Kidney (tissue), 14 donors: ENCODE data around the gene RPLP2. TPM values are rescaled to one million over a fixed set of nuclear protein-coding genes. Genes with fewer than 3 reads are reported as not detected.

ENCODE experiments used
- DNase-seq, 5 donors: peaks; one replicate each; pipeline ENCODE4 v3.0.0-alpha.2; 2013 to 2020
- FAIRE-seq: peaks from 2 replicates; lab custom pipeline; 2012; peaks lifted over from hg19 to GRCh38; lab: Jason Lieb, UNC
- H3K27ac ChIP-seq, 2 donors: one replicate each; pipeline ENCODE4 v1.7.0; 2013; ENCODE audit warnings: low read depth in 2 of 2, low read length in 2 of 2, inconsistent platforms in 1 of 2
- H3K27me3 ChIP-seq: one replicate; pipeline ENCODE4 v1.7.1; 2013; ENCODE audit warnings: low read length, inconsistent platforms; ENCODE audit not compliant: control insufficient read depth, insufficient read depth
- H3K36me3 ChIP-seq, 3 donors: one replicate each; pipeline versions ENCODE4 v1.7.0 to v1.7.1; 2013; ENCODE audit warnings: low read length in 3 of 3, control low read depth in 1 of 3, inconsistent platforms in 1 of 3; ENCODE audit not compliant: insufficient read depth in 3 of 3, control insufficient read depth in 2 of 3
- H3K4me1 ChIP-seq, 3 donors: one replicate each; pipeline versions ENCODE4 v1.7.0 to v1.7.1; 2013; ENCODE audit warnings: low read length in 3 of 3, inconsistent platforms in 1 of 3, low read depth in 1 of 3; ENCODE audit not compliant: control insufficient read depth in 2 of 3, insufficient read depth in 2 of 3
- H3K4me3 ChIP-seq, 3 donors: one replicate each; pipeline versions ENCODE4 v1.7.0 to v1.8.1; 2013; ENCODE audit warnings: low read length in 3 of 3, control low read depth in 1 of 3, inconsistent platforms in 1 of 3
- H3K9ac ChIP-seq, 3 donors: one replicate each; pipeline versions ENCODE4 v1.7.0 to v1.7.1; 2013; ENCODE audit warnings: low read length in 3 of 3, control low read depth in 1 of 3, inconsistent platforms in 1 of 3
- H3K9me3 ChIP-seq, 3 donors: one replicate each; pipeline versions ENCODE4 v1.7.0 to v1.7.1; 2013; ENCODE audit warnings: low read length in 3 of 3, control low read depth in 1 of 3, inconsistent platforms in 1 of 3; ENCODE audit not compliant: control insufficient read depth in 2 of 3, insufficient read depth in 1 of 3
- intact Hi-C: fragments of 100-400 bp; cut with DNase I; formaldehyde crosslinking; loops from one replicate; pipeline ENCODE4 v1.11.1; 2022
- polyA plus RNA-seq: library from polyadenylated mRNA; stranded (reverse); fragments of 350-450 nt; fragmentation: Illumina TruSeq; extraction: RNeasy Lipid Tissue Mini Kit (QIAGEN cat#74804); gene quantifications from one replicate; pipeline ENCODE4 v1.2.3, GENCODE V29; 2014; ENCODE audit warnings: low read depth, low replicate concordance; ENCODE audit not compliant: insufficient read depth
- total RNA-seq: library from RNA; stranded (reverse); fragmentation: NEBNext Ultra II Directional; extraction: Animal tissue kit (Norgen Biotek cat#: 25700); gene quantifications from one replicate; pipeline ENCODE4 v1.2.1, GENCODE V29; 2021
- TF ChIP-seq, protein P1 (sequence below): IDR thresholded peaks from 3 replicates; pipeline ENCODE4 v1.5.1; 2012; ENCODE audit warnings: mild to moderate bottlenecking, moderate library complexity, borderline replicate concordance; ENCODE audit not compliant: insufficient read depth; ENCODE audit errors: extremely low read depth
- donor health status: control.
- donor health status: control.
- donor health status: control.
- donor health status: control.
- donor health status: control.
- donor health status: DM: yes; HTN: yes; CAD: no.
- donor health status: Normal renal cell carcinoma (clear cell type).

The RPLP2 gene
- total and polyA plus RNA-seq, 2 donors from 2014 or later = 1,544 to 1,997 TPM

- intact Hi-C loops = no loop called here
- Histone ChIP-seq H3K27me3 (no peaks in the 10 kb centered on the region), H3K27ac (no peak overlapping the region), H3K4me1 (peaks cover 0 to 48% (median 24%) of the 10 kb centered on the region in 3 donors), H3K9ac (no peak overlapping the region), H3K36me3 (peaks cover 0 to 4% (median 0%) of the 10 kb centered on the region in 3 donors), H3K4me3 (no peak overlapping the region), H3K9me3 (no peaks in the 10 kb centered on the region)
- no peak for FAIRE-seq
- no peak for DNase-seq
- TF ChIP-seq, protein P1, sequence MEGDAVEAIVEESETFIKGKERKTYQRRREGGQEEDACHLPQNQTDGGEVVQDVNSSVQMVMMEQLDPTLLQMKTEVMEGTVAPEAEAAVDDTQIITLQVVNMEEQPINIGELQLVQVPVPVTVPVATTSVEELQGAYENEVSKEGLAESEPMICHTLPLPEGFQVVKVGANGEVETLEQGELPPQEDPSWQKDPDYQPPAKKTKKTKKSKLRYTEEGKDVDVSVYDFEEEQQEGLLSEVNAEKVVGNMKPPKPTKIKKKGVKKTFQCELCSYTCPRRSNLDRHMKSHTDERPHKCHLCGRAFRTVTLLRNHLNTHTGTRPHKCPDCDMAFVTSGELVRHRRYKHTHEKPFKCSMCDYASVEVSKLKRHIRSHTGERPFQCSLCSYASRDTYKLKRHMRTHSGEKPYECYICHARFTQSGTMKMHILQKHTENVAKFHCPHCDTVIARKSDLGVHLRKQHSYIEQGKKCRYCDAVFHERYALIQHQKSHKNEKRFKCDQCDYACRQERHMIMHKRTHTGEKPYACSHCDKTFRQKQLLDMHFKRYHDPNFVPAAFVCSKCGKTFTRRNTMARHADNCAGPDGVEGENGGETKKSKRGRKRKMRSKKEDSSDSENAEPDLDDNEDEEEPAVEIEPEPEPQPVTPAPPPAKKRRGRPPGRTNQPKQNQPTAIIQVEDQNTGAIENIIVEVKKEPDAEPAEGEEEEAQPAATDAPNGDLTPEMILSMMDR = no peak
These were observed 16.5 kb downstream of the RPLP2 start for GRCh38 chr11:826227-826621.

DNA sequence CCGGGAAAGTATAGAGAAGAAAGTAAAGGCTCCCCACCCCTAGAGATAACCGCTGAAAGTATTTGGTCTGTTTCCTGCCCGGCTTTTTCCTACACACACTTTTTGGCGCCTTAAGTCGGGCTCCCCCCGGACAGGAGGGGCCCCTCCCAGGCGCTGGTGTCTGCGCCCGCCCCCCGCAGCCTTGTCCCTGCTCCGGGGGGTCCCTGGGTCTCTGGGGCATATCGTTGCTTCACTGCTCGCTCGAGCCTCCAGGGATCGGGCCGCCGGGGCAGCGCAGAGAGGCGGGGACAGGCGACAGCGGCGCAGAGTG is 17.0 kb downstream of the RPLP2 start:
- H3K36me3 ChIP-seq = peaks cover 0 to 2% (median 0%) of the 10 kb centered on the region in 3 donors
- H3K27ac ChIP-seq = peak overlapping the region in 1 of 2 donors; percentile 32
- H3K27me3 ChIP-seq = no peaks in the 10 kb centered on the region
- DNase-seq (peak in 2 of 5 donors; percentile 31 to 72), FAIRE-seq (no peak)
- peaks cover 0 to 42% (median 19%) of the 10 kb centered on the region in 3 donors for H3K4me1 ChIP-seq
- peak overlapping the region in 1 of 3 donors; percentile 34 for H3K9ac ChIP-seq
- no peaks in the 10 kb centered on the region for H3K9me3 ChIP-seq
- H3K4me3 ChIP-seq = no peak overlapping the region
- TF ChIP-seq, protein P1 = no peak
- intact Hi-C loops = no loop called here

DNA sequence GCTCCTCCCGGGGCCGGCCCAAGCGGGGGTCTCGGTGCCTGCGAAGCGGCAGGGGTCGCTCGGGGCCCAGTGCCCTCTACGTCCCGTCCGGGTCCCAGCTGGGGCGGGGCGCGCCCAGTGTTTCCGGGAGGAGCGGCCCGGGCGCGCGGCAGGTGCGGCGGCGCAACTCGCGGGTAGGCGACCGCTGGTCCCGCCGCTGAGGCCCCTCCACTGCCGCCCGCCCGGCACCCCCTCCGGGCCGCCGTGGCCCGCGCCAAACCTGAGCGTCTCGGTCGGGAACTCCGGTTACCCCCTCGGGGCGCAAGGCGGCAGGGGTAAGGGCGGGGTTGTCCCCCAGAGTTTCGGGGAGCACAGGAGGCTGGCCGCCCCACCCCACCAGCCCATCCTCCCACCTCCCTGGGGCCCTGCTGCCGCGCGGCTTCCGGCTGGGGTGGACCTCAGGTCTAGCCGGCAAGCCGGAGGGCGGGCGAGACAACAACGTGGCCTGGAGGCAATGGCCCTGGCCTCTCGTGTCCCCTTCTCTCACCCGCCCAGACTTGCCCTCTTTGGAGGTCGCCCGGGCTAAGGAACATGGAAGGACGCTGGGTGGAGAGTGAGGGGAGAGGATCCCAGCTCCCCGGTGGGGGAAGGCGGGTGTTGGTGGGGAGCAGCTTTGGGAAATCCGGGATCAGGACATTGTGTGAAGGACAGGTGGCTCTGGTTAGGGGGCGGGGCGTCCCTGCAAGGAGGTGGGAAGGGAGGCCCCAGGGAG is 17.6 kb downstream of the RPLP2 start:
- Histone ChIP-seq H3K4me1 (peaks cover 0 to 43% (median 15%) of the 10 kb centered on the region in 3 donors), H3K36me3 (no peaks in the 10 kb centered on the region), H3K9me3 (no peaks in the 10 kb centered on the region), H3K27ac (peak overlapping the region; percentile 23 to 32), H3K9ac (peak overlapping the region in 2 of 3 donors; percentile 6 to 46), H3K27me3 (no peaks in the 10 kb centered on the region), H3K4me3 (peak overlapping the region in 1 of 3 donors; percentile 21)
- FAIRE-seq (no peak), DNase-seq (peak in 3 of 5 donors; percentile 49 to 82 (median 61))
- TF ChIP-seq, protein P1 = no peak
- intact Hi-C loops = no loop called here

DNA sequence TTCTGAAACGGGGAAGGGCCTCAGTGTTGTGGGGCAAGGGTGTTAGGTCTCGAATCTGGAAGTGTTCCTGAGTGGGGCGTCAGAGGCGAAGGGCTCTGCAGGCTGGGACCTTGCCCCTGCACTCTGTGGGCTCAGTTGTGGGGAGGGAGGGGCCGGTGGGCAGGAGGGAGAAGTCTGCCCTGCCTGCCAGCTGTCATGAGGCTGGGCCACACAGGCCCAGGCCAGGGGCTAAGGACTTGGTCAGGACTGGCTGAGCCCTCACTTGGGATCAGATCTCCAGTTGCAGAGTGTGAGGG is 18.1 kb downstream of the RPLP2 start, which contains the start of gene CRACR2B:
Gene CRACR2B (plus strand): TSS at position 23 of the 296 bp plus-strand sequence. CDS start 689 bp downstream, outside the sequence.
- intact Hi-C loops = no loop called here
- H3K9ac ChIP-seq = peak within 1 kb of the TSS in 2 of 3 donors; percentile 6 to 46
- no peaks in the 10 kb centered on the region for H3K27me3 ChIP-seq

More for the DNA sequence above, 18.1 kb downstream of the RPLP2 start, which contains the start of gene CRACR2B:
- no peaks in the 10 kb centered on the region for H3K36me3 ChIP-seq
- no peak for FAIRE-seq
- H3K27ac ChIP-seq = peak within 1 kb of the TSS; percentile 23 to 63
- TF ChIP-seq, protein P1 = no peak
- H3K9me3 ChIP-seq = no peaks in the 10 kb centered on the region
- DNase-seq = no peak
- peak within 1 kb of the TSS in 1 of 3 donors; percentile 21 for H3K4me3 ChIP-seq
- peaks cover 0 to 45% (median 15%) of the 10 kb centered on the region in 3 donors for H3K4me1 ChIP-seq
